ENCODE data around the gene STT3A.
"Not testable (repeated sequence)": the region's sequence is repeated elsewhere in the genome, so short reads cannot be mapped to it uniquely, and the experiment has no call there.

The STT3A gene

DNA sequence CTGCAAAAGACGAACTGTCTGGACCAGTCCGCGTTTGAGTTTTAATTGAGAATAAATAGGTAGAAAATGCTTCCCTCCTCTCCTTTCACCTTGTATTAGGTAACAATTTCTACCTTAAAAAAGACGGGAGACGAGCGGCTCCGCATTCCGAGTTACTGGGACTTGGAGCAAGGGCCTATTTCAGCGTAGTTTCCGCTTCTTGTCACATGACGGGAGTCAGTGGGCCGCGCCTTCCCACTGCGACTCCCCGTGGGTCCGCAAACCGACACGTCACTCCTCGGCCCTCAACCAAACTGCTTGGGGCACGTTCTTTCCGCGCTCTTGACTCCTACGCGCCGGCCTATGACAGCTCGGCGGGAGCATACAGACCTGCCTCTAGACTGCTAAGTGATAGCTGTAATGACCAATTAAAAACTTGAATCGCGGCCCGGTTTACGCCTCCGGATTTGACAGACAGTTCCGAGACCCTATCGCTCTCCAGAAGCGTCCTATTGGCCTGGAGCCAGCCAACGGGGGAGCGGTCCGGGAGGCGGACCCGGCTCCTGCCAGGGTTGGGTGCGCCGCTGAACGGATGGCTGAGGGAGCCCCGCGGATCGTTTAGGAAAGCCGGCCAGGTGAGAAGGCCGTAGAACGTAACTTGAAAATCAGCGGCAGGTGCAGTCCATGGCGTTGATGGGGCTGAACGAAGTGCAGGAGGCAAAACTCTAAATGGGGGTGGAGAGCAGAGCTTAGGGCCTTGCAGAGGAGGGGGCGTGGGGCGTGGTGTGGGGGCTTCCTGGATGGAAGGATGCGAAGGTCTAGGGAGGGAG is at the start of gene STT3A:
Gene STT3A, plus strand, starts transcription at position 548 of the 809 bp plus-strand sequence. CDS start 3,064 bp downstream, outside the sequence.
- peak; percentile 100 for DNase-seq

DNA sequence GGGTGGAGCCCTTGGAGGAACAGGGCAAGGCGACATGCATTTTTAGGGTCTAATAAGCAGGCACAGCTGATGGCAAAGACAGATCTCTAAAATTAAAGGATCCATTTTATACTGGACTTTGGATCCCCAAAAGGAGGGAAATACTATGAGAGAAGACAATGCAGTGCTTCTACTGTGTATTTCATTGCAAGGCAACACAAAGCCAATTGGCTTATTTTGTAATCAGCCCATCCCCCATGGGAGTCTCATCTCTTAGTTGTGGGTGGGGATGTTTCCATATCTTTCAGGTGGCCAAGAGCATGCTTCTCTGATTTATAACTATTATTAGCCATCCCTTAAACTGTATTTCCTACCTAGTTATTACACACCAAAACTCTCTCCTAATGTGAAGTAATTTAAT is 41.9 kb upstream of the STT3A start:
- no peak for DNase-seq

DNA sequence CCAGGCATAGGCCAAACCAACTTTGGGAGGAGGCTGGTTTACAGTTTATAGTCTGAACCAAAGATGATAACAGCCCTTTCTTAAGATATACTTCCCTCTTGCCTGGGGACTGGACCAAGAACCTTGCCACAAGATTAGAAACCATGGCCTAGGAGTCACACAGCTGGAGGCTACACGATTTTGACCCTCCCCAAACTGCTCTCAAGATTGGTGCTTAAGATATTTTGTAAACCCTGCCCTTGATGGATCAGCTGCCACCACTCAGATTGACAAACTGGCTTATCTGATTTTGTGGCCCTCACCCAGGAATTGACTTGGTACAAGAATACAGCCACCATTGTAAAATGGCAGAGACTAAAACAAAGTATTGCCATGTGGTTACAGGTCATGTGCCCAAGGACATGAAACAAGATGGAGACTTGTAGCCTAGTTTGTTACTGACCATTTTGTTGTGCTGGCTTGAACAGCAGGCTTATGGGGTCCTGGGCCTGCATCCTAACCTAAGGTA is 40.8 kb upstream of the STT3A start:
- DNase-seq: no peak

DNA sequence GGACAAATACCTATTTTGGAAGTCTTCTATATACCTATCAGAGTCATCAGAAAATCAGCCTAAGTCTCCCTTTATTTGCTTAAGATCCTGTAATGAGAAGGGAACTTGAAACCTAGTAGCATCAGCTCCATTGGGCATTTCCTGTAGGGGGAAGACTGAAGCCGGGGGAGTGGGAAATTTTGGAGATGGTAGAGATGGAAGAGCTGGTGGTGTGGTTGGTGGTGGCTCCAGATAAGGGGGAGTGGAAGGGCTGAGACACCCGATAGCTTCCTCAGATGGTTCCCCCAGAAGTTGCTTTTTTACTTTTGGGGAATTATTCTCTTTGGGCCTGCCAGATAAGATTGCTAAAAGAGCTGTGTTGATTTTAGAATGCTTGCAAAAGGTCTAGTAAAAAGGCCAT is 39.7 kb upstream of the STT3A start:
- DNase-seq: no peak

DNA sequence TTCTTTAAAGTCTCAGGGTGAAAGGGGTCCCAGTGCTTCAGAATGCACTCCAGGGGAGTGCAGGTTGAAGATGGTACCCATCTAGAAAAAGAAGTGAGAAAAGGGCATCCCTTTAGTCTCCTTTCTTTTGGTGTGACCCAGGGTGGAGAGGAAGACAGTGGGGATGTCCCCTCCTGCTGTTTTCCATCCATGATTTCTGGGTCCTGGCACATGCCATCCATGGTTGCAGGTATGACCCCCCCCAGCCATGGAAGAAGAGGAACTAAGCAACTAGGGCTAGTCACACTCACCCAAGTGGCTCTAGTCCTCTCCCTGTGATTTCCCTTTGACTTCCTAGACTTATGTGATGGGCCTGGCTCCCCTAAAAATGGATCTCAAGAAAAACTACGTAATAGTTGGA is 39.3 kb upstream of the STT3A start:
- no peak for DNase-seq

DNA sequence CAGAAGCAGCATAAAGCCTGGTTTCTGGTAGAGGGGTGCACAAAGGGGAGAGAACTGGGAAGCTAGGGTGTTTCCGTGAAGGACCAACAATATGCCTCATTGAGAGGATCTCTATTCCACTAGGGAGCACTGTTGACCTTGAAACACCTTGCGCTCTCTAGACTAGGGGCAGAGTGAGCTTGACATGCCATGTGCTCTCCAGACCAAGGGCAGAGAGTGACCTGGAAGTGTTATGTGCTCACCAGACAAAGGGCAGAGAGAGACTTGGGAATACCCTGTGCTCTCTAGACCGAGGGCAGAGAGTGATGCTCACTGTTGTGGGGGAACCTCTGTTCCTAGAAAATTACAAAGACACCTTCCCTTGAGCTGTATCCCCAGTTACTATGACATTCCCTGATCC is 38.6 kb upstream of the STT3A start:
- DNase-seq: no peak

DNA sequence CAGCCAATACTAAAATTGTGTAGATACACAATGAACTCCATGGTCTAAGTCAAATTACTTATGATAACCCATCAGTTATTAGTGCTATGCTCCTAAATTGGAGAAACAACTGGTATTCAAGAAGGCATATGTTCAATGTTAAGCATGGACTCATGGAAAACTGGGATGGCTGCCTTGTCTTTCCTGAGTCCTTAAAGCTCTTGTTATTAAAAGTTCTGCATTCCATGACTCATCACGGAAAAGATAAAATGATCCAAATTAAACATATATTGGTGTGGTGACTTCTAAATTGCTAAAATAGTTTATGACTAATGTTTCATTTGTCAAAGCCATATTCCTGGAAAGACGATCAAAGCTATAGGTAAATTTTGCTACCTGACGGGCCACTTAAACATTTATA is 32.8 kb upstream of the STT3A start:
- DNase-seq: no peak

DNA sequence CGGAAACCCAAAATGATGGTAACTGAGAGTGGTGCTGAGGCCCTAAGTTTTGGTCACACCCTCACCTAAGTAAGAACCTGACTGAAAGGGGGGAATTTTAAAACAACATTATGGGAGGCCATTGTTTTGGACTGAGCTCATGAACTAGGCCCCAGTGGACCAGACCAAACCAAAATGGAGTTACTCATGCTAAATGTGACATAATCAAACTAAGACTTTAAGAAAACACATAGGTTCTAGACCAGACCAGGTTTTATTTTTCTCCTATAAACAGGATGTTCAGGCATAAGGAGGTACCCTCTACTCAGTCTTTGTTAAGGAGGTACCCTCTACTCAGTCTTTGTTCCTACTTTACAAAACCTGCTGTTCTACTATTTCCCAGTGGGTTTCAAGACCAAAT is 30.7 kb upstream of the STT3A start:
- no peak for DNase-seq

DNA sequence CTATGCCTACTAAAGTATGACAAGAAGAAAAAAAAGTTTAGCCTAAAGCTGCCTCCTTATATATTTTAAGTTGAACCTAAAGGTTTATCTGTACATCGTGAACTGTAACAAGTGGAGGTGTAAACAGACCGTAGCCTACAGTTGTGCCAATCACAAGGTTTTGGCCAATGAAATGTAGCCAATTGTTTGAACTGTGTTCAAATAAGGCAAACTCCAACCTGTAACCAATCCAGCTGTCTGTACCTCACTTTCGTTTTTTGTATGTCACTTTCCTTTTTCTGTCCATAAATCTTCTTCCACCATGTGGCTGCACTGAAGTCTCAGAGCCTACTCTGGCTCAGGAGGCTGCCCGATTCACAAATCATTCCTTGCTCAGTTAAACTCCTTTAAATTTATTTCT is 30.2 kb upstream of the STT3A start:
- DNase-seq: no peak

DNA sequence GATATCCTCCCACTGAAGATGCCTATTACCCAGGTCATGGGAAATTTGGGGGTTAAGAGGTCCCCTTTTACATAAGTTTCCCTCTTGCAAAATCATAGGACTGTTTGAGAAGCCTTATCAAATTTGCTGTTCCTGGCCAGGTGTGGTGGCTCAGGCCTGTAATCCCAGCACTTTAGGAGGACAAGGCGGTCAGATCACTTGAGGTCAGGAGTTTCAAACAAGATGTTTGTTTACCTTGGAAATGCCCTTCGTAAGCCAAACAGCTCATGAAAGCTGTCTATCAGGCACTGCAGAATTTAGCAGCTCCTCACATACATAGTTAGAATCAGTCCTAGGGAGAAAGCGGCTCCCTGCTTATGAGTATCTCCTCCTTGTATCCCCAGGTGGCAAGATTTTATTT is 28.3 kb upstream of the STT3A start:
- no peak for DNase-seq

DNA sequence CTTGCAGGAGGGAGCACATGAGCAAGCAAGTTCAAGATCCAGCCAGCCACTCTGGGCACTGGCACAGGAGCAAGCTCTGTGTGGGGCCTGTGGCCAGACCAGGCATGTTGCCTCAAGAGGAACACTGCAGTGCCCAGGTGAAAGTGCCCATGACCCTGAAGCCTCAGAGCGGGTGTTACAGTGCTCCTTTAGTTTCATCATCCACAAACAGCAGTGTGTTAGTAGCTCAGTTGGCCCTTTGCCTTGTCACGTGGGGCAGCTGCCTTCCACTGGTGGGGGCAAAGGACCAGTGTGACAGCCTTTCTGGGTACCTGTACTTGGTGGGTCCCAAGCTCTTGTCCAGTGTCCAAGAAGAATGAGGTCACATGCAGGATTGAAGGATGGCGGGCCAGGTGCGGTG is 26.4 kb upstream of the STT3A start:
- no peak for DNase-seq

DNA sequence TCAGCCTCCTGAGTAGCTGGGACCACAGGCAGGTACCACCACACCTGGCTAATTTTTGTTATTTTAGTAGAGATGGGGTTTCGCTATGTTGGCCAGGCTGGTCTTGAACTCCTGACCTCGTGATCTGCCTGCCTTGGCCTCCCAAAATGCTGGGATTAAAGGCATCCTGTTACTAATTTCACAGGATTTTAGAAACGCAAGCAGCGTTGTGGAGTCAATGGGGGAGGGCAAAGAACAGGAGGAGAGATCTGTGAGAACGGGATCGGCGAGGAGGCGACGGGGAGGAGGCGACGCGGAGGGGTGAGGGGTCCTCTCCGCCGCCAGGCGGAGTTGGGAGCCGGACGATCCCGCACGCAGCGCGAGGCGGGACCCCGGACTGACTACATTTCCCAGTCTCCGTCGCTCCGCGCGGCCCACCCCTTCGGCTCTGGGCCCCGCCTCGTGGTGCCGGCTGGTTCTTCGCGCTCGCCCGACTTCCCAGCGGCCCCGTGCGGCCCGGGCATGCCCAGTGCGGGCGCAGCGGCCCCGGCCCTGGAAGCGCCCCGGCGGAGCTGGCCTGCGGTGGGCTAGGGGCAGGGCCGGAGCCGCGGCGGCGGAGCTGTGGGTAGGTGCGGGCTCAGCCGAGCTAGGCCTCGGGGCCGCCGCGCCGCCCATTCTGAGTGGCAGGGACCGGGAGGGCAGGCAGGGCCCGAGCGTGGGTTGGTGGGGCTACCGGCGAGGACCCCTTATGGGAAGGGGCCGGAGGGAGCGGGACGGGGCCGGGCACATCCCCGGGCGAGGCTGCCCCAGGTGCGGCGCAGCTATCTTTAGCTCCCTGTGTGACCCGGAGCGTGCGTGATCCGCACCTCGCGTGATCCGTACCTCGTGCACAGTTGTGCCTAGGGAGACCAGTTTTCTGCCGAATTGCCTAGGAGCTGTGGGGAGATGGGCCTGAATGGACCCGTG is 23.4 kb upstream of the STT3A start, which contains the start of gene EI24:
Gene EI24, plus strand, starts transcription at position 508 of the 945 bp plus-strand sequence. CDS start 3,051 bp downstream, outside the sequence.
- DNase-seq: peak; percentile 94

DNA sequence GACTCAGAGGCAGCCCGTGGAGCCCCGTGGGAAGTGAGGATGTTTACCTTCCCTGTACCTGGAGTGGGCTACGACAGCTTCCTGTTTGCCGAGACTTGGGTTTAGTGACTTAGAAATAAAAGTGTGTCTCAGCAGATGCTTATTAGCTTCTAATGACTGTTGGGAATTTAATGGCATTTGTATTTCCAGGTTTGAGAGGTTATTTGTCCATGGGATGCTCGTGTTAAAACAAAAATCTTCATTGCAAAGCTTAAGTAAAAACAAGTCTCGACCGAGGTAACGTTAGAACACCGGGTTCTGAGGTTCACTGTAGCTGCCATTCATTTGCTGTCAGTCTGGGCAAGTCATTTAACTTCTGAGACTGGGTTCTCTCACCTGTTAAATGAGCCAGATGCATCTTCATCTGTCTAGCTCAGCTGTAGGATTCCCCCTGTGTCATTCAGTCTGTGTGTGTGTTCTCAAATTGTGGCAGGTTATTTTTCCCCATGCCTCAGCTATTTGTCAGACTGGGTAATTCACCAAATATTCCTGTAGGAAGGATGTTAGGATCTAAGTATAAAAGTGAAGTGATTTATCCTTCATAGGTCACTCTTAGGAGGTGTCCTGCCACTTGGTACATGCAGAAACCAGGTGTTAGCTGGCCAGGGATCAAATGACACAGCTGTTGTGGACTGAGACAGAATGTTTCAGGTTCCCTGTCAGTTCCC is 22.6 kb upstream of the STT3A start:
- no peak for DNase-seq

DNA sequence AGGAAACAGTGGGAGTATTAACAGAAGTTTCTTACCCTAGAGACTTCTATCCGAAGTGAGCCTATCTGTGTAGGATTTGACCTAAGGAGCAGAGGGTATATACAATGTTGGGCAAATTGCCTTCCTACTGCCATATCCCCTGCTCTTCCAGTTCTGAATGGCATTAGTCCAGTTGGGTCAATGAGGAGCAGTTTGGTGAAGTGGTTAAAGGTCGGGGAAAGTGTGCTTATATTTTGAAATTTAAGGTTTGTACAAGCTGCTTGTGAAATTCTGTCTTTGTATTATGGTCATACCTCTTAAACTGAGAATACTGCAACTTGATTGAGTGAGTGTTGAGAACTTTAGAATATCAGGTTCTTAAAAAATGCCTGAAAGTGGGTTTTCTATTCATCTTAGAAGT is 21.7 kb upstream of the STT3A start:
- DNase-seq: no peak

DNA sequence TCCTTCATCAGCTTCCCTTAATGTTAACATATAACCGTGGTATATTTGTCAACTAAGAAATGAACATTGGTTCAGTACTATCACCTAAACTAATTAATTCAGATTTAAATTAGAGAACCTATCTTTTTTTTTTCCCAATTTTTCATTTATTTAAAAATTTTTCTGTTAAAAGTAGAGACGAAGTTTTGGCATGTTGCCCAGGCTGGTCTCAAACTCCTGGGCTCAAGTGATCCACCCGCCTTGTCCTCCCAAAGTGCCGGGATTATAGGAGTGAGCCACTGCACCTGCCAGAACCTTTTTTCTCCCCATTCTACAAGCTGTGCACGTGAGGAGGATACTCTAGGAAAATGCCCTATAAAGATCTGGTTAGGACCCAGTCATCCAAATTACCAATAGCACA is 19.7 kb upstream of the STT3A start:
- DNase-seq: no peak

DNA sequence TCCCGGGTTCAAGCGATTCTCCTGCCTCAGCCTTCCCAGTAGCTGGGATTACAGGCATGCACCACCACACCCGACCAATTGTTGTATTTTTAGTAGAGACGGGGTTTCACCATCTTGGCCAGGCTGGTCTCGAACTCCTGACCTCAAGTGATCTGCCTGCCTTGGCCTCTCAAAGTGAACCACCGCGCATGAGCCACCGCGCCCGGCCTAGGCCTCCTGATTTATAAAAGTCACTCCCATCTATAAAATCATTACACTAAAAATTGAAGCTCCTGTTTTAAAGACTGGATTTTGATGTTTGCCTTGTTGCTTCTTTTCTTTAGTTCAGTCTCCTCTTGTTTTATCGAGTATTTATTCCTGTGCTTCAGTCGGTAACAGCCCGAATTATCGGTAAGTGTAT is 15.5 kb upstream of the STT3A start:
- DNase-seq: not testable (repeated sequence)

DNA sequence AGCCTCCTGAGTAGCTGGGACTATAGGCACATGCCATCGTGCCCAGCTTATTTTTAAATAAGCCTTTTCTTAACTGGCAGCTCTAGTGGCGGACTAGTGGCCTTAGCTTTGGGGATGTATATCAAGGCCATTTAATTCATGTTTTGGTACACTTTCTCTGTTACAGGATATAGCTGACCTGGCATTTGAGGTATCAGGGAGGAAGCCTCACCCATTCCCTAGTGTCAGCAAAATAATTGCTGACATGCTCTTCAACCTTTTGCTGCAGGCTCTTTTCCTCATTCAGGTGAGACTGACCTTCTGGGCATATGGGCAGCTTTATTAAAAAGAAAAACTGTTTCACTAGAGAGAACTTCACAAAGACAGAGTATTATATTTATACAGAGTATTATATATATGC is 13.9 kb upstream of the STT3A start:
- no peak for DNase-seq

DNA sequence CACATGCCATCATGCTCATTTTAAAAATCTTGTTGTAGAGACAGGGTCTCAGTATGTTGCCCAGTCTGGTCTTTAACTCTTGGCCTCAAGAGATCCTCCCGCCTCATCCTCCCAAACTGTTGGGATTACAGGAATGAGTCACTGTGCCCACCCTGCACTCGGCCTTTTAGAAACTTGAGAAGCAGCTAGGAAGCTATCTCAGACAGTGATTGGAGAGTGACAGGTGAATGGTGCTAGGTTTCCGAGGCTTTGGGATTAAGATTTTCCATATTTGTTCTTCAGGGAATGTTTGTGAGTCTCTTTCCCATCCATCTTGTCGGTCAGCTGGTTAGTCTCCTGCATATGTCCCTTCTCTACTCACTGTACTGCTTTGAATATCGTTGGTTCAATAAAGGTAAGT is 12.8 kb upstream of the STT3A start:
- no peak for DNase-seq

DNA sequence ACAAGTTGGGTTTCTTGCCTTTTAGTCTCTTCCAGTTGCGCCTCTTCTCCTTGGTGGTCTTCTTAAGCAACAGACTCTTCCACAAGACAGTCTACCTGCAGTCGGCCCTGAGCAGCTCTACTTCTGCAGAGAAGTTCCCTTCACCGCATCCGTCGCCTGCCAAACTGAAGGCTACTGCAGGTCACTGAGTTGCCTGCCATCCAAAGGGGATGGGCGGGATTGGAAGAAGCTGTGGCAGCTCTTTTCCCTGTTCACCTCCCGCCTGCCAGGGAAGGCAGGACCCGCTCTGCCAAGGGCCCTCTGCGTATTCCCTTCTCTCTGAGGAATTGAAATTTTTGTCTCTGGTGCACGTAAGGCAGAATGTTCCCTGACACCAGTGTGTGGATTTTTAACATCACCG is 9.2 kb upstream of the STT3A start:
- no peak for DNase-seq

DNA sequence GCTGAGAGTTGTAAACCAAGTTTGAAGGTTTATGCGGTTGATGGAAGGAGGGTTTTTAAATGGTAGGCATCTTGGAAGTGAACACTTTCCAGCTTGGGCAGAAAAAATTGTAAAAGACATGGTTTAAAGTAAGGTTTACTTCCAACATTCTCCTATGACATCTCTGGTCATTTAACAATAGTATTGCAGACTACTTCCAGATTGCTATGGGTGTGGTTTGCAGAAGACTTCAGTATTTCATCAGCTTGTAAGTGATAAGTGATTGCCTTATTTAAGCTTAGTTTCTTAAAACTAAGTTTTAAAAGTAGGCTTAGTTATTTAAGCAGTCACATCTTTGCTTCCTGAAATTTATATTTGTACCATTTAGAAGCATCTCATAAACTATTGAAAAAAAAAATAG is 7.2 kb upstream of the STT3A start:
- DNase-seq: no peak

DNA sequence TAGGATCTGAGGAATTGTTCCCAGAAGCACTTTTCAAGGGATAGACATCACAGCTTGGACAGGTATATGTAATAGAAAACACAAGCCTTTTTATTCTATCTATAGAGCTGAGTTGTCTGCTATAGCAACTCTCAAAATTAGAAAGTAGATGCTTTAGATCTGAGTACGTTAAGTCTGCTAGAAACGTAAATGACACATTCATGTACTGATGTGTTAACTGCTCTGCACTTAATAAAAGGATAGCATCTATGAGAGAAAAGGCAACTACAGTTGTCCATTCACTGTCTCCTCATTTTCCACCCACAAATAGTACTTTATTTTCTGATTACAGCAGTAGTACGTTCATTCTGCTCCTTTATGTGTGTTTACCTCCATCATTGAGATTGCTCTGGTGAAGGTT is 6.0 kb upstream of the STT3A start:
- no peak for DNase-seq

DNA sequence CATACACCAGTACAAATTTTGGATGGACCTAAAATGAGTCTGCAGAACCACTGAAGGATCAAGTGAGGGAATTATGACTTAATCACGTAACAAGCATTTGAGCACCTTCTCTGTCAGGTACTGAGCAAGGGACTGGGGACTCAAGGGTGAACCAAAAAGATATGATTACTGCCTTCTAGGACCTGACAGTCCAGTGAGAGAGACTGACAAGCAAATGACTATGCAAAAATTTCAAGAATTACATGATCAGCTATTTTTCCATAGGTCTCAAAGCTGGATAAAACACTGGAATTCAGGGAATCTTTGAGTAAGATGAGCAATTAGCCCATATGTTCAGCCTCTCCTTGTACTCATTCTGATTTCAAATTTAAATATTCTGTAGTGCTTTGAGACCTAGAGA is 5.2 kb upstream of the STT3A start:
- DNase-seq: no peak

DNA sequence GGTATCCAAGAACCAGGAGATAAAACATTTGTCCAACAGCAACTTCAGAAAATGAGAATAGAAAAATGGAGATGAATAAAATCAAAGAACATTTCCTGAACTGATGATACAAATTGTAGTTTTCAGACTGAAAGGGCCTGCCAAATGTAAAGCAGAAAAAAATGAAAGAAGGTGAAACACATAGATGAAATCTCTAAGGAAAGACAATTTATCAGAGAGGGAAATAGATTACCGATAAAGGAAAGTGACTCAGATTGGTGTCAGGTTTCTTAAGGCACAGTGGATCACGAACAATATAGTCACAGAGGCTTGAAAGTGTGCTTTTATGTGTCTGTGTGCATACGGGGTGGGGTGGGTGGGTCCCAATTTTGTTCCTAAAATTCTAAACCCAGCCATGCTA is 4.1 kb upstream of the STT3A start:
- DNase-seq: no peak

Data from COR-L47 (cell line).